GM12801 (cell line): ENCODE data around the gene PGR.

Experiments used
- TF ChIP-seq, protein P1 (sequence below): IDR thresholded peaks from one replicate; pipeline ENCODE4 v1.5.1; 2011; ENCODE audit warnings: control low read depth; ENCODE audit not compliant: insufficient read length; ENCODE audit errors: extremely low read depth

PGR gene

GRCh38 chr11:101061606-101062005 lies 68.0 kb downstream of the PGR start:
- TF ChIP-seq, protein P1, sequence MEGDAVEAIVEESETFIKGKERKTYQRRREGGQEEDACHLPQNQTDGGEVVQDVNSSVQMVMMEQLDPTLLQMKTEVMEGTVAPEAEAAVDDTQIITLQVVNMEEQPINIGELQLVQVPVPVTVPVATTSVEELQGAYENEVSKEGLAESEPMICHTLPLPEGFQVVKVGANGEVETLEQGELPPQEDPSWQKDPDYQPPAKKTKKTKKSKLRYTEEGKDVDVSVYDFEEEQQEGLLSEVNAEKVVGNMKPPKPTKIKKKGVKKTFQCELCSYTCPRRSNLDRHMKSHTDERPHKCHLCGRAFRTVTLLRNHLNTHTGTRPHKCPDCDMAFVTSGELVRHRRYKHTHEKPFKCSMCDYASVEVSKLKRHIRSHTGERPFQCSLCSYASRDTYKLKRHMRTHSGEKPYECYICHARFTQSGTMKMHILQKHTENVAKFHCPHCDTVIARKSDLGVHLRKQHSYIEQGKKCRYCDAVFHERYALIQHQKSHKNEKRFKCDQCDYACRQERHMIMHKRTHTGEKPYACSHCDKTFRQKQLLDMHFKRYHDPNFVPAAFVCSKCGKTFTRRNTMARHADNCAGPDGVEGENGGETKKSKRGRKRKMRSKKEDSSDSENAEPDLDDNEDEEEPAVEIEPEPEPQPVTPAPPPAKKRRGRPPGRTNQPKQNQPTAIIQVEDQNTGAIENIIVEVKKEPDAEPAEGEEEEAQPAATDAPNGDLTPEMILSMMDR: no peak

GRCh38 chr11:101059331-101059730 lies 70.3 kb downstream of the PGR start:
- TF ChIP-seq, protein P1: no peak

GRCh38 chr11:101053492-101053891 lies 76.1 kb downstream of the PGR start:
- TF ChIP-seq, protein P1: no peak

GRCh38 chr11:101051677-101052076 lies 77.9 kb downstream of the PGR start:
- TF ChIP-seq, protein P1: no peak

- TF ChIP-seq, protein P1: no peak
Observed at GRCh38 chr11:101049813-101050212, 79.8 kb downstream of the PGR start.

DNA sequence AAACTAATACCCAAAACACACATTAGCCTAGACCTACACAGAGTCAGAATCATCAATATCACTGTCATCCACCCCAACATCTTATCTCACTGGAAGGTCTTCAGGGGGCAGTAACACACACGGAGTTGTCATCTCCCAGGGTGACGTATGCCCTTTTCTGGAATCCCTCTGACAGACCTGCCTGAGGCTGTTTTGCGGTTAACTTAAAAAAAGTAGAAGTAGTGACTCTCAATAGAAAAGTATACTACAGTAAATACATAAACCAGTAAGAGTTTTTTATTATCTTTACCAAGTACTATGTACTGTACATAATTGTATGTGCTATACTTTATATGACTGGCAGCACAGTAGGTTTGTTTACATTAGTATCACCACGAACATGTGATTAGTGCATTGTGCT lies 80.5 kb downstream of the PGR start:
- TF ChIP-seq, protein P1: no peak

GRCh38 chr11:101048479-101048878 lies 81.1 kb downstream of the PGR start:
- TF ChIP-seq, protein P1: no peak

- TF ChIP-seq, protein P1: no peak
Observed at GRCh38 chr11:101046947-101047346, 82.7 kb downstream of the PGR start.
